Stimulated activated CD8-positive, alpha-beta memory T cell treated with anti-CD3 and anti-CD28 coated beads, Interleukin-7, amount 100 ng/mL, for 1 hour (primary cell): Measurements from ENCODE around the gene UBE2Q1.

Experiments
- DNase-seq, 2 donors: peaks; one replicate each; pipeline ENCODE4 v3.0.0-alpha.2; 2020; ENCODE audit warnings: low read depth in 2 of 2

UBE2Q1 gene

DNA sequence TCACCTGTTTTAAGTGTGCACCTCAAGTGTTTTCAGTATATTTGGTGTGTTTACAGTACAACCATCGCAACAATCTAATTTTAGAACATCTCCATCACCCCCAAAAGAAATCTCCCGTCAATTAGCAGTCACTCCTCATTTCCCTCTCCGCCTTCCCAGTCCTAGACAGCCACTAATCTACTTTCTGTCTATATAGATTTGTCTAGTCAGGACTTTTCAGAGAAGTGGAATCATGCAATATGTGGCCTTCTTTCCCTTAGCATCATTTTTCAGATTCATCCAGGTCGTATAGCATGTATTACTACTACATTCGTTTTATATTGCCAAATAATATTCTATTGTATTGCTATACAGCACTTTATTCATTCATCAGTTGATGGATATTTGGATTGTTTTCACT lies 54.6 kb downstream of the UBE2Q1 start:
- no peak for DNase-seq

DNA sequence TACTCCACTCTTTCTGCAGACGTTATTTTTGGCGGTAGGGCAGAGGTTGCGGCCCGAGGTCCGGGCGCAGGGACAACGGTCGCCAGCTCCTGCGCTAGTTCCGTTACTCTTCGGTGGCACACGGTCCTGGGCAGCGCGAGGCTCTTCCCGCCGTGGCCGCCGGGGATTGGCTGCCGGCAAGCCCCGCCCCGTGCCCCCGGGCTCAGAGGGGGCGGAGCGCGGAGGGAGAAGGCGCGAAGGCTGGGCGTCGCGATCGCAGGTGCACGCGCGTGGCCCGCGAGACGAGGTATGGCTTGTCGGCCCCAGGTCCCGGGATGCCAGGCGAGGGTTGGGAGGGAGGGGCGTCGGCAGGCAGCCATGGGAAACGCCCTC lies 55.7 kb downstream of the UBE2Q1 start:
- no peak for DNase-seq

- no peak for DNase-seq
These were observed 56.3 kb downstream of the UBE2Q1 start, which contains the start of the genes SHE and TDRD10 for GRCh38 chr1:154502066-154502743. Gene SHE (minus strand): TSS chr1:154502412. CDS start chr1:154502026, 386 bp downstream. Gene TDRD10 (plus strand): TSS chr1:154502219. CDS start chr1:154506904, 4,685 bp downstream.

GRCh38 chr1:154501423-154502065 lies 56.9 kb downstream of the UBE2Q1 start:
- no peak for DNase-seq

GRCh38 chr1:154500533-154500932 lies 57.9 kb downstream of the UBE2Q1 start:
- DNase-seq = no peak

- DNase-seq = no peak
These were observed 59.0 kb downstream of the UBE2Q1 start for GRCh38 chr1:154499446-154499845.
